HG03139 (cell line): ENCODE data around the gene CTNNA2.

Experiments used
- ATAC-seq: cut with Tn5 transposase; IDR thresholded peaks from one replicate; pipeline ENCODE4 v1.9.1; 2021; ENCODE audit not compliant: unreplicated experiment

CTNNA2 gene

DNA sequence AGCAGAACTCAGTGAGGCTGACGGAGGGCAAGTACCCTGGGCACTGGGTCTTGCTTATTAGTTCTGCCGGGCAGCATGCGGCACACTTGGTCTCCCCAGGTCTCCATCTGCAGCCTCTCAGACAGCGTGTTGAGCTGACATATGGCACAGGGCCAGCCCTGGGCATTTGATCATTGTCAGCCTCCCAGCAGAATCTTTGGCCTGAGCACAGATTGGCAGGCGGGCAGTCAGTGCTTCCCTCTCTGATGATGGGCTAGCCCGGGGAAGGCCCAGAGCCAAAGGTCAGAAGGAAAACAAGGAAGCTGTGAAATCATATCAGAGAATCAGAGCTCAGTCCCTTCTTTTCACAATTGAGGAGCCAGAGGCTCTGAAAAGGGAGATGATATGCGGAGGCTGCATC, 941.8 kb downstream of the CTNNA2 start:
- ATAC-seq: no peak

GRCh38 chr2:80459028-80459427, 946.2 kb downstream of the CTNNA2 start:
- no peak for ATAC-seq

- ATAC-seq: no peak
Observed at GRCh38 chr2:80461505-80462197, 948.8 kb downstream of the CTNNA2 start.

GRCh38 chr2:80462654-80463053, 949.8 kb downstream of the CTNNA2 start:
- ATAC-seq: no peak

- ATAC-seq: no peak
Observed at GRCh38 chr2:80464275-80464674, 951.4 kb downstream of the CTNNA2 start.

DNA sequence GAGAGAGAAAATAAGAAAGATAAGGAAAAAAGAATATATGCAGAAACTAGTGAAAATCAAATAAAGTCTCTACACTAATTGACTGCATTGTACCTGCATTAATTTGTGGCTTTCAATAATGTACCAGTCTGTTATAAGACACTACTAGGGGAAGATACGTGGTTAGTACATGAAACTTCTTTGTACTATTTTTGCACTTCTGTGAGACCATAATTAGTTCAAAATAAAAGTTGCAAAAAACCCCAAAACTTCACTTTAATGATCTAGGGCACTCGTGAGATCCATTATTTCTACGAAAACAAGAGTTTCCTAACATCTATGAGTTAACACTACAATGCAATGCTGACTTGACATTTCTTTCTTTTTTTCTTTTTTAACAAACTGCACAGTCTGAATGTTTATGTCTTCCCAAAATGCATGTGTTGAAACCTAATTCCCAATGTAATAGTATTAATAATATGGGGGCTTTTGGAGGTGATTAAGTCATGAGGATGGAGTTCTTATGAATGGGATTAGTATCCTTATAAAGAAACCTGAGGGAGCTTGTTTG, 954.5 kb downstream of the CTNNA2 start:
- ATAC-seq: no peak

- ATAC-seq: no peak
Observed at GRCh38 chr2:80469428-80469827, 956.6 kb downstream of the CTNNA2 start.

DNA sequence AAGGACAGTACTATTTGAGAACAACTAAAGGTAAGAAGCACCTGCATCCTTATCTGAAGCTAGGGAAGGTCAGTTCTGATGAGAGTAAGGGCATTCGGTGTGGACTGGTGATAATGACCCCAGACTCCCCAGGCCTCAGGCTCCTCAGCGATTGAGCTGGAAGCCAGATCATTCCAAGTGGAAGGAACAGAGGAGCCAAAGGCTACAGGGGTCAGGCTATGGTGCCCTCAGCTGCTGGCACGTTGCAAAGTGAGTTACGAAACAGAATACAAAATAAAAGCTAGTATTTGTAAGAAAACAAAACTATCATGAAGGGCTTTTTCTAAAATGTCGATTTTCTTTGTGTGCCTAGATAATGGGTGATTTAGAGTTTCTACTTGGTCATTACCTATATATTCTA, 960.2 kb downstream of the CTNNA2 start:
- ATAC-seq: no peak

GRCh38 chr2:80473796-80474195, 960.9 kb downstream of the CTNNA2 start:
- ATAC-seq: no peak

DNA sequence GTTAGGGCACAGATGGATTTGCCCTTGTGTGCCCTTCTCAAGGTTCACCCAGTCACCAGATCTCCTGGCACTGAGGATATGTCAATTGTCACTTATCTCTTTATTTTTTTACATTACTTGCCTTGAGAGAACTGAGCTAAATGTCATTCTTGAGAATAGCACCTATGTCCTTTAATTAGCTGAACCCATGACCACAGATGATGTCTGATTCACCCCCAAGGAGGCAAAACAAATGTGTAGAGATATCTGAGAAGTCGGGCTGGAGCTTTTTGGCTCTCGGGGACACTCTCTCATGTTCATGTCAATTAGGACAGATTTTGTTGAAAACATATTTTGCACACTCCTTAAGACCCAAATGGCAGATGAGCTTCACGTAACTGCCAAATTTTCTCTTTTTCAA, 963.1 kb downstream of the CTNNA2 start:
- ATAC-seq: no peak

- ATAC-seq: no peak
Observed at GRCh38 chr2:80476535-80477117, 963.8 kb downstream of the CTNNA2 start.

GRCh38 chr2:80482276-80482675, 969.4 kb downstream of the CTNNA2 start:
- no peak for ATAC-seq

DNA sequence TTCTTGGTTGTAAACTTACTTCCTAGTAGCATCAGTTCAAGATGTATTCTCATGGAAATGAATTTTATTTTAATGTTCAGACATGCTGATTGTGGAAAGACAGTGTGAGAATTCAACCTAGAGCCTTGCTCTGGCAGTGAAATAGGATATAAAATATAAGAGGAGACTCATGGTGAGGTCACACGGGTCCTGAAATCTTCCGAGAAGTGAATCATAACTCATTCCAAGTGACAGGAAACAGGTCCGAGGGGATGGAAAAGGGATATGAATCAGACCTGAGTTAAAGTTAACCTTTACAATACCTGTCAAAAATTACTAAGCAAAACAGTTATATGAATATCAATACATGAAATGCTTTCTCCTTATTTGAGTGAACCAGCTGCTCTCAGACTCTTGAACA, 976.9 kb downstream of the CTNNA2 start:
- ATAC-seq: no peak

DNA sequence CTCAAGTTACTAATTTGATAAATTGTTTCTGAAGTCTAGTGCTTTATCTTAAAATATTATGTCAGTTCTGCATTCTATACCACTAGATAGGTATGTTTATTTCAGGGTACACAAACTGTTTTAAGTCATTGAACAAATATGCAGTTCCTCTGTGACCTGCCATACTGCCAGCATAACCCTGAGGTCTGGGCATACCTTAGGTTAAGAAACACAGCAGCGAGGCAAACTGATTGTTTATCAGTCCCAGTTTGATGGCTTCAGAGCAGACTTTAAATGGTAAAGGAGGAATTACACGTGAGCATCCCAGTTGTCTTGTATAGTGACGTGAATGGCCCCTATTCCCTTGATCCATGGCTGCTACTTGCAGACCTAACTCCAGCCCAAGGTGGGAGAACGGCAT, 978.1 kb downstream of the CTNNA2 start:
- no peak for ATAC-seq

- ATAC-seq: no peak
Observed at GRCh38 chr2:80496346-80496745, 983.5 kb downstream of the CTNNA2 start.

DNA sequence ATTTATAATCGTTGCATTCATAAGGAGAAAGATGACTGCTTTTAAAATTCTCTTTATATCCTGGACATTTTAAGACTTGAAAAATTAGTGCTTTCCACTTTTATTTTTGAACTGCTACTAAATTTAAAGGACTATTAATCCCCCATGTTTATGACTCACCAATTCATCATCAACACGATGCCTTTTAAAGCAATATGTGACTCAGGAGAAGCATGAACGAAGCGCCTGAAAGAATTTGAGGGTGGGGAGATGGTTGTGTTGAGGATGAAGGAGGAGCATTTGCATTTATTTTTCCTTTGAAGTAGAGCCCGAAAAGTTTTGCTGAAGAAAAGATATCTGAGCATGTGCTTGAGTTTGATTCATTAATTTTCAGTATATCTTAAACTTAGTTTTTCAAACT, 983.9 kb downstream of the CTNNA2 start:
- no peak for ATAC-seq

- no peak for ATAC-seq
Observed at GRCh38 chr2:80499095-80499494, 986.2 kb downstream of the CTNNA2 start.

- no peak for ATAC-seq
Observed at GRCh38 chr2:80501874-80502624, 989.2 kb downstream of the CTNNA2 start.

- ATAC-seq: no peak
Observed at GRCh38 chr2:80506563-80506962, 993.7 kb downstream of the CTNNA2 start.

DNA sequence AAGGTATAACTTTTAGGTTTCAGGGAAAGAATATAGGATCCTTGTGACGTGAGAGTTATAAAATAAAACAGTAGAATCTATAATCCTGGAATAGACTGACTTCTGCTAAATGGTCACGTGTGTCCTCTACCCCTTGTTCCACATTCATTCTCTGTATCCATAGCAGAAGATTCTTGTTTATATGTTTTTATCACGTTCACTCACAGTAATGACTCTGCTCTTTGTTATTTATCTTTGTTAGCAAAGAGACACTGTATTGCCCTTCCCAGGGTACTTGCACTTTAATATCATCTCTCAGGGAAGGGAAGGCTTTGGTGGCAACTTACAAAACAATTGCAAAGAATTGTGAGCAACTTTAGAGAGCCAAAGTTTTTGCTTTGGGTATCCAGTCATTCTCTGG, 997.9 kb downstream of the CTNNA2 start:
- no peak for ATAC-seq

GRCh38 chr2:80515964-80516363, 1003.1 kb downstream of the CTNNA2 start:
- no peak for ATAC-seq

- ATAC-seq: no peak
Observed at GRCh38 chr2:80517316-80517715, 1004.5 kb downstream of the CTNNA2 start.
